H9 (cell line): ENCODE results near the gene LNP1. TPM values are rescaled to one million over a fixed set of nuclear protein-coding genes. Genes with fewer than 3 reads are reported as not detected.

Experiments
- DNase-seq: peaks from one replicate; pipeline ENCODE4 v3.0.0-alpha.2; 2017
- H2AFZ ChIP-seq: one replicate; pipeline ENCODE4 v1.6.1; 2013; ENCODE audit warnings: mild to moderate bottlenecking, low read length, control low read depth, moderate library complexity
- H2AK5ac ChIP-seq: 2 replicates; pipeline ENCODE4 v1.6.1; 2013; ENCODE audit warnings: low read length, control low read depth, mixed read lengths; ENCODE audit not compliant: insufficient read length
- H2BK120ac ChIP-seq: one replicate; pipeline ENCODE4 v1.6.1; 2013; ENCODE audit warnings: low read depth, mild to moderate bottlenecking, low read length, control low read depth, inconsistent platforms; ENCODE audit not compliant: poor library complexity, severe bottlenecking
- H2BK12ac ChIP-seq: 2 replicates; pipeline ENCODE4 v1.6.1; 2013; ENCODE audit warnings: low read length, control low read depth, mixed read lengths, low read depth; ENCODE audit not compliant: insufficient read length
- H2BK15ac ChIP-seq: 2 replicates; pipeline ENCODE4 v1.6.1; 2013; ENCODE audit warnings: low read depth, low read length, control low read depth
- H2BK20ac ChIP-seq: one replicate; pipeline ENCODE4 v1.6.1; 2013; ENCODE audit warnings: low read depth, mild to moderate bottlenecking, low read length, control low read depth, inconsistent platforms; ENCODE audit not compliant: poor library complexity, severe bottlenecking
- H2BK5ac ChIP-seq: 2 replicates; pipeline ENCODE4 v1.6.1; 2013; ENCODE audit warnings: low read length, control low read depth, mixed read lengths; ENCODE audit not compliant: insufficient read length
- H3K14ac ChIP-seq: 2 replicates; pipeline ENCODE4 v1.6.1; 2013; ENCODE audit warnings: low read length, control low read depth; ENCODE audit not compliant: insufficient read depth
- H3K18ac ChIP-seq: 2 replicates; pipeline ENCODE4 v1.6.1; 2013; ENCODE audit warnings: low read depth, mild to moderate bottlenecking, mixed read lengths, low read length, control low read depth; ENCODE audit not compliant: insufficient read length
- H3K23ac ChIP-seq: 2 replicates; pipeline ENCODE4 v1.6.1; 2013; ENCODE audit warnings: low read length, control low read depth, mixed read lengths, low read depth; ENCODE audit not compliant: insufficient read length
- H3K23me2 ChIP-seq: 2 replicates; pipeline ENCODE4 v1.6.1; 2013; ENCODE audit warnings: low read depth, mild to moderate bottlenecking, mixed read lengths, low read length, control low read depth; ENCODE audit not compliant: insufficient read length, poor library complexity, severe bottlenecking
- H3K27ac ChIP-seq: 2 replicates; pipeline ENCODE4 v1.5.1; 2013; ENCODE audit warnings: low read length, control low read depth, mixed read lengths, low read depth; ENCODE audit not compliant: insufficient read length
- H3K27me3 ChIP-seq: 2 replicates; pipeline ENCODE4 v1.6.1; 2013; ENCODE audit warnings: low read length, control low read depth, inconsistent platforms; ENCODE audit not compliant: insufficient read depth
- H3K4ac ChIP-seq: 2 replicates; pipeline ENCODE4 v1.6.1; 2013; ENCODE audit warnings: low read depth, mild to moderate bottlenecking, control low read depth, inconsistent platforms, low read length, moderate library complexity
- H3K4me1 ChIP-seq: 2 replicates; pipeline ENCODE4 v1.6.1; 2013; ENCODE audit warnings: low read length, control low read depth, inconsistent platforms; ENCODE audit not compliant: insufficient read depth
- H3K4me2 ChIP-seq: 2 replicates; pipeline ENCODE4 v1.6.1; 2013; ENCODE audit warnings: low read length, control low read depth, mixed read lengths; ENCODE audit not compliant: insufficient read length, insufficient read depth
- H3K56ac ChIP-seq: 2 replicates; pipeline ENCODE4 v1.6.1; 2013; ENCODE audit warnings: low read depth, mild to moderate bottlenecking, mixed read lengths, low read length, control low read depth; ENCODE audit not compliant: insufficient read length
- H3K79me1 ChIP-seq: 2 replicates; pipeline ENCODE4 v1.6.1; 2013; ENCODE audit warnings: low read depth, mild to moderate bottlenecking, moderate library complexity, low read length, control low read depth, inconsistent platforms; ENCODE audit not compliant: insufficient read depth, poor library complexity, severe bottlenecking
- H3K79me2 ChIP-seq: 2 replicates; pipeline ENCODE4 v1.6.1; 2013; ENCODE audit warnings: low read length, control low read depth, inconsistent platforms; ENCODE audit not compliant: insufficient read depth
- H3K9ac ChIP-seq: 2 replicates; pipeline ENCODE4 v1.6.1; 2013; ENCODE audit warnings: low read length, control low read depth, mixed read lengths; ENCODE audit not compliant: insufficient read length; ENCODE audit errors: extremely low read depth
- H3K9me3 ChIP-seq: one replicate; pipeline ENCODE4 v1.6.1; 2013; ENCODE audit warnings: low read depth, low read length, inconsistent platforms; ENCODE audit not compliant: control insufficient read depth
- H3T11ph ChIP-seq: one replicate; pipeline ENCODE4 v1.6.1; 2013; ENCODE audit warnings: mild to moderate bottlenecking, low read length, control low read depth, inconsistent platforms
- H4K20me1 ChIP-seq: one replicate; pipeline ENCODE4 v1.6.1; 2013; ENCODE audit not compliant: control insufficient read depth, insufficient read length, insufficient read depth
- H4K5ac ChIP-seq: 2 replicates; pipeline ENCODE4 v1.6.1; 2013; ENCODE audit warnings: low read depth, mild to moderate bottlenecking, mixed read lengths, low read length, control low read depth; ENCODE audit not compliant: insufficient read length
- H4K8ac ChIP-seq: replicated peaks from 2 replicates; pipeline ENCODE4 v1.6.1; 2013; ENCODE audit warnings: low read length, control low read depth, mixed read lengths, low read depth; ENCODE audit not compliant: insufficient read length
- H4K91ac ChIP-seq: 2 replicates; pipeline ENCODE4 v1.6.1; 2013; ENCODE audit warnings: low read depth, mild to moderate bottlenecking, moderate library complexity, mixed read lengths, low read length, control low read depth; ENCODE audit not compliant: insufficient read length
- H3K27ac Mint-ChIP-seq, 3 experiments: 2 replicates in 2 of 3; 3 replicates in 1 of 3; pipeline ENCODE4 v1.8.0; 2020 to 2021; ENCODE audit warnings: mixed read lengths in 3 of 3, mild to moderate bottlenecking in 1 of 3, moderate library complexity in 1 of 3
- H3K27me3 Mint-ChIP-seq: 2 replicates; pipeline ENCODE4 v1.8.0; 2021; ENCODE audit warnings: low read depth, mild to moderate bottlenecking, moderate library complexity, mixed read lengths
- H3K36me3 Mint-ChIP-seq, 3 experiments: 2 replicates in 2 of 3; 3 replicates in 1 of 3; pipeline ENCODE4 v1.8.0; 2020 to 2021; ENCODE audit warnings: low read depth in 3 of 3, mixed read lengths in 3 of 3; ENCODE audit not compliant: insufficient read depth in 1 of 3
- H3K4me1 Mint-ChIP-seq, 2 experiments: 2 replicates each; pipeline ENCODE4 v1.8.0; 2020; ENCODE audit warnings: mixed read lengths in 2 of 2
- H3K4me3 Mint-ChIP-seq, 2 experiments: 2 replicates in 1 of 2; 3 replicates in 1 of 2; pipeline ENCODE4 v1.8.0; 2020 to 2021; ENCODE audit warnings: mild to moderate bottlenecking in 2 of 2, mixed read lengths in 2 of 2, moderate library complexity in 1 of 2
- H3K9me3 Mint-ChIP-seq, 2 experiments: 2 replicates in 1 of 2; 3 replicates in 1 of 2; pipeline ENCODE4 v1.8.0; 2020; ENCODE audit warnings: mild to moderate bottlenecking in 2 of 2, mixed read lengths in 2 of 2, moderate library complexity in 1 of 2
- WGBS: extraction: QIAGEN DNeasy Blood & Tissue Kit; methylation state at CpG from one replicate; pipeline ENCODE4 v1.1.7; 2013; ENCODE audit warnings: missing lambda C conversion rate, low lambda C conversion rate, mixed read lengths; ENCODE audit not compliant: insufficient read length; ENCODE audit errors: extremely low coverage; 5-methylcytosine and 5-hydroxymethylcytosine counted together
- total RNA-seq: library from RNA; stranded (reverse); gene quantifications from 2 replicates; pipeline ENCODE4 v1.2.1, GENCODE V29; 2021
- TF ChIP-seq, protein P1 (sequence below): fragments of 200-600 bp; sonication (generic); conservative IDR thresholded peaks from 3 replicates; pipeline ENCODE4 v1.8.0; 2021; ENCODE audit warnings: antibody characterized with exemption, mild to moderate bottlenecking

The LNP1 gene
- total RNA-seq, 1 experiment from 2014 or later, result 4.1 TPM

DNA sequence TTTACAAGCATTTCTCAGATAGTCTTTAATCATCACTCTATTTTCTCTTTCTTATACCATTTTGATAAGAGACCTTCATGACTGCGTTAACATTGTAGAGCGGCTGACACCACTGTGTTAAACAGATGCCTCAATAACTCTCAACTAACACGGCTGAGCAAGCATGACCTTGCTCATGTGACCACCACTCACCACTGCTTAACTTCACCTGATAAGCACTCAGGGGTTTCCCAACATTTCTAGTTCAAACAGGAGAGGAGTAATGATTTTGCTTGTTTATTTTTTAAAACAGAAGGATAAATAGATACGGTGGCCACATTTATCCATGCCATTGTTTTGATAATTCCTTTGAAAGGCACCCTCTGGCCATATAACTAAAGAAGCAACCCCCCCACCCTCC is 53.3 kb downstream of the LNP1 start:
- Histone ChIP-seq H3K27ac (no peak overlapping the region), H4K20me1 (no peaks in the 10 kb centered on the region), H3K79me1 (no peaks in the 10 kb centered on the region), H3K4me2 (no peak overlapping the region), H2BK5ac (no peak overlapping the region), H2BK15ac (no peak overlapping the region), H3K18ac (no peak overlapping the region), H3K14ac (no peak overlapping the region), H3K4ac (no peak overlapping the region), H4K8ac (no peak overlapping the region), H4K91ac (no peak overlapping the region), H3T11ph (no peak overlapping the region), H3K23me2 (no peaks in the 10 kb centered on the region), H2BK20ac (no peak overlapping the region), H3K56ac (no peak overlapping the region), H3K9me3 (no peaks in the 10 kb centered on the region), H2AFZ (no peak overlapping the region), H3K27me3 (no peaks in the 10 kb centered on the region), H2BK12ac (no peak overlapping the region), H3K9ac (no peak overlapping the region), H4K5ac (no peak overlapping the region), H3K79me2 (no peaks in the 10 kb centered on the region), H3K23ac (no peak overlapping the region), H3K4me1 (no peaks in the 10 kb centered on the region), H2BK120ac (no peak overlapping the region), H2AK5ac (no peak overlapping the region)
- Mint-ChIP-seq H3K27ac (no peak overlapping the region), H3K9me3 (peaks cover 7 to 14% of the 10 kb centered on the region in 2 experiments; a peak in 3 of 5 replicates), H3K36me3 (peaks cover 21 to 47% (median 21%) of the 10 kb centered on the region in 3 experiments), H3K4me1 (peaks cover 23% of the 10 kb centered on the region in 2 experiments), H3K27me3 (no peaks in the 10 kb centered on the region), H3K4me3 (no peak overlapping the region)
- no CpG with 5 or more reads among the region's 4 CpGs for WGBS
- TF ChIP-seq, protein P1, sequence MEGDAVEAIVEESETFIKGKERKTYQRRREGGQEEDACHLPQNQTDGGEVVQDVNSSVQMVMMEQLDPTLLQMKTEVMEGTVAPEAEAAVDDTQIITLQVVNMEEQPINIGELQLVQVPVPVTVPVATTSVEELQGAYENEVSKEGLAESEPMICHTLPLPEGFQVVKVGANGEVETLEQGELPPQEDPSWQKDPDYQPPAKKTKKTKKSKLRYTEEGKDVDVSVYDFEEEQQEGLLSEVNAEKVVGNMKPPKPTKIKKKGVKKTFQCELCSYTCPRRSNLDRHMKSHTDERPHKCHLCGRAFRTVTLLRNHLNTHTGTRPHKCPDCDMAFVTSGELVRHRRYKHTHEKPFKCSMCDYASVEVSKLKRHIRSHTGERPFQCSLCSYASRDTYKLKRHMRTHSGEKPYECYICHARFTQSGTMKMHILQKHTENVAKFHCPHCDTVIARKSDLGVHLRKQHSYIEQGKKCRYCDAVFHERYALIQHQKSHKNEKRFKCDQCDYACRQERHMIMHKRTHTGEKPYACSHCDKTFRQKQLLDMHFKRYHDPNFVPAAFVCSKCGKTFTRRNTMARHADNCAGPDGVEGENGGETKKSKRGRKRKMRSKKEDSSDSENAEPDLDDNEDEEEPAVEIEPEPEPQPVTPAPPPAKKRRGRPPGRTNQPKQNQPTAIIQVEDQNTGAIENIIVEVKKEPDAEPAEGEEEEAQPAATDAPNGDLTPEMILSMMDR, result no peak
- DNase-seq, result no peak
